T-helper 9 cell (primary cell): ENCODE measurements around the gene UBE2N.
A peak's percentile ranks its signal among the peaks of the same experiment; 100 is the strongest.

Source experiments
- DNase-seq: peaks from one replicate; pipeline ENCODE4 v3.0.0-alpha.2; 2020
- total RNA-seq, 2 donors: gene quantifications; one replicate each; lab custom pipeline; 2026; lab: John Stamatoyannopoulos, UW

Gene UBE2N, protein sequence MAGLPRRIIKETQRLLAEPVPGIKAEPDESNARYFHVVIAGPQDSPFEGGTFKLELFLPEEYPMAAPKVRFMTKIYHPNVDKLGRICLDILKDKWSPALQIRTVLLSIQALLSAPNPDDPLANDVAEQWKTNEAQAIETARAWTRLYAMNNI
- total RNA-seq = 79.6 to 106 reads per million in 2 donors

GRCh38 chr12:93441617-93442410, at the start of gene UBE2N:
TSS of gene UBE2N (minus strand) at chr12:93441947. CDS start at chr12:93441884, 63 bp downstream.
- DNase-seq = peak; percentile 96

DNA sequence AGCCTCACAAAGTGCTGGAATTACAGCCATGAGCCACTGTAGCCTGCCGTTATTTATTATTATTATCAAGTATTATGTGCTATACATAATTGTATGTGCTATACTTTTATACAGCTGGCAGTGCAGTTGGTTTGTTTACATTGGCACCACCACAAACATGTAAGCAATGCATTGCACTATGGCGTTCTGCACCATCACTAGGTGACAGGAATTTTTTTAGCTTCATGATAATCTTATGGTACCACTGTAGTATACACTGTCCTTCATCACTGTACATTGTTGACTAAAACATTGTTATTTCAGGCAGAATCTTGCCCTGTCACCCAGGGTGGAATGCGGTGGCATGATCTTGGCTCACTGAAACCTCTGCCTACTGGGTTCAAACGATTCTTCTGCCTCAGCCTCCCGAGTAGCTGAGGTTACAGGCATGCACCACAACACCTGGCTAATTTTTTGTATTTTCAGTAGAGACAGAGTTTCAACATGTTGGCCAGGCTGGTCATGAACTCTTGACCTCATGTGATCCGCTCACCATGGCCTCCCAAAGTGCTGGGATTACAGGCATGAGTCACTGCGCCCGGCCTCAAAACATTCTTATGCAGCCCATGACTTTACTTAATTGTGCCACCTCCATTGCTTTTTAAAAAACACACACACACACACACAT, 42.7 kb upstream of the UBE2N start:
- no peak for DNase-seq

DNA sequence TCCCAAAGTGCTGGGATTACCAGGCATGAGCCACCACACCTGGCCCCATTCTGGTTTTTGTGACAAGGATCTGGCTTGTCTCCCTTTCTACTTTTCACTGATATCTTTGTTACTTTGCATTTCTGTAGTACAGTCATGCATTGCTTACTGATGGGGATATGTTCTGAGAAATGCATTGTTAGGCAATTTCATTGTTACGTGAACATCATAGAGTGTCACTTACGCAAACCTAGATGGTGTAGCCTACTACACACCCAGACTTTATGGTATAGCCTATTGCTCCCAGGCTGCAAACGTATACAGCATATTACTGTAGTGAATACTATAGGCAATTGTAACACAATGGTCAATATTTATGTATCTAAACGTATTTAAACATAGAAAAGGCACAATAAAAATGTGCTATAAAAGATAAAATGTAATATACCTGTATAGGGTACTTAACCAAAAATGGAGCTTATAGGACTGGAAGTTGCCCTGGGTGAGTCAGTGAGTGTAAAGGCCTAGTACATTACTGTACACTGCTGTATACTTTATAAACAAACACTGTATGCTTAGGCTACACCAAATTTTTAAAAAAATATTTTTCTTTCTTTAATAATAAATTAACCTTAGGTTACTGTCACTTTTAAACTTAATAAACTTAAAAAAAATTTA, 41.5 kb upstream of the UBE2N start:
- DNase-seq = no peak

DNA sequence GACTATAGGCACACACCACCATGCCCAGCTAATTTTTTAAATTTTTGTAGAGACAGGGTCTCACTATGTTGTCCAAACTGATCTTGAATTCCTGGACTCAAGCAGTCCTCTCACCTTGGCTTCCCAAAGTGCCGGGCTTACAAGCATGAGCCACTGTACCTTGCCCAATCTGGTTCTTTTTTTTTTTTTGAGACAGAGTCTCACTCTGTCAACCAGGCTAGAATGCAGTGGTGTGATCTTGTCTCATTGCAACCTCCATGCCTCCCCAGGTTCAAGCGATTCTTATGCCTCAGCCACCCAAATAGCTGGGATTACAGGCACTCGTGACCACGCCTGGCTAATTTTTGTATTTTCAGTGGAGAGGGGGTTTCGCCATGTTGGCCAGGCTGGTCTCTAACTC, 41.0 kb upstream of the UBE2N start:
- no peak for DNase-seq

- no peak for DNase-seq
Measured at GRCh38 chr12:93476555-93476954, 34.8 kb upstream of the UBE2N start.

- DNase-seq = no peak
Measured at GRCh38 chr12:93469386-93469785, 27.6 kb upstream of the UBE2N start.

GRCh38 chr12:93468008-93468371, 26.2 kb upstream of the UBE2N start:
- DNase-seq = no peak

DNA sequence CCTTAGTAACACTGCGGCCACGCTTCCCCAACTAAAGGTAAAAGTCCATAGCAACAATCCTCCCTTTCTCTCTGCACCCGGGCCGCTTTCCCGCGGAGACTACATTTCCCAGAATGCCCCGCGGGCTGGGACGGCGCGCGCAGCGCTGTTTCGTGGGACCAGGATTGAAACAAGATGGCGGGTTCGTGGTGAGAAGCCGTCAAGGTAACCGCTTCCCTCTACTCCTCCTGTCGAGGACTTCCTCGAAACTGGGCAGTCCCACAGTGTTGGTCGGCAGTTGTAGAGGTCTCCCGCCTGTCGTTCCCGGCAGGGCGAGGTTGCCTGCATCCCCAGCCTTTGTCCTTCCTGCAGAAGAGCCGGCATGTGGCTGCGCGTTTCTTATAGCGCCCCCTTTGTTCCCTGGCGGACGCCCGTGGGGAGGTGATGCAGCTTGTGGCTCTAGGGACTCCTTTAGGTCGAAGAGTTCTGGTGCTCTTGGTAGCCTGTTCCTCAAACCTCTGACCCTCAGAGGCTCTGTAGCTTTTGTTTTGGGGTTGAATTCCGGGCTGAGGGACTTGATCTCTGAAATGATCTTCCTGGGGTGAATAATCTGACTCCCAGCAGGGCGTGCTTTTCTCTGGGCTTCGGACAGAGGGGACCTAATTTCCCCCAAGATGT, 25.7 kb upstream of the UBE2N start, which contains the start of gene MRPL42:
Gene MRPL42, plus strand, starts transcription at position 164 of the 657 bp plus-strand sequence. CDS start 1,772 bp downstream, outside the sequence.
- peak; percentile 87 for DNase-seq

DNA sequence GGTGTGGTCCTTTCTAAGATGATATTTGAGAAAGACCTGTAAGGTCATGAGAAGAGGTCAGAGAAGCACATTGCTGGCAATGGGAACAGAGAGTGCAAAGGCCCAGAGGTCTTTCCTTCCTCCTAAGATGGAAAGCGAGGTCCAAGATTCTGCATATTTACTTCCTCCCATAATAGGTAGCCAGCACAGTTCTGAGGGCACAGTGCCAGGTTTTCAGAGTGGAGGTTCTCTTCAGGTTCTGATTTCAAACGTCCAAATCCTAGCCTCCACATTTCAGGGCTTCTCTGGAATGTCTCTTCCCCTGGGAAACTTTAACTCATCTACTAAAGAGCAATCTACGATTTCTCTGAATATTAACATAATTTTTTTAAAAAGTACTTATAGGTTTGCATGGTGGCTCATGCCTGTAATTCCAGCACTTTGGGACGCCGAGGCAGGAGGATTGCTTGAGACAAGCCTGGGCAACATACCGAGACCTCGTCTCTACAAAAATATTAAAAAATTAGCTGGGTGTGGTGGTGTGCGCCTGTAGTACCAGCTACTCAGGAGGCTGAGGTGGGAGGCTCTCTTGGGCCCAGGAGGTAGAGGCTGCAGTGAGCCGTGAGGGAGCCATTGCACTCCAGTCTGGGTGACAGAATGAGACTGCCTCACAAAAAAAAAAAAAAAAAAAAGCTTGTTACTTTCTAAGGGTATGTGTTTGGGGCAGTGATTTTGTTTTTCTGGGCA, 25.0 kb upstream of the UBE2N start:
- no peak for DNase-seq

- DNase-seq = no peak
Measured at GRCh38 chr12:93465841-93466240, 24.1 kb upstream of the UBE2N start.

DNA sequence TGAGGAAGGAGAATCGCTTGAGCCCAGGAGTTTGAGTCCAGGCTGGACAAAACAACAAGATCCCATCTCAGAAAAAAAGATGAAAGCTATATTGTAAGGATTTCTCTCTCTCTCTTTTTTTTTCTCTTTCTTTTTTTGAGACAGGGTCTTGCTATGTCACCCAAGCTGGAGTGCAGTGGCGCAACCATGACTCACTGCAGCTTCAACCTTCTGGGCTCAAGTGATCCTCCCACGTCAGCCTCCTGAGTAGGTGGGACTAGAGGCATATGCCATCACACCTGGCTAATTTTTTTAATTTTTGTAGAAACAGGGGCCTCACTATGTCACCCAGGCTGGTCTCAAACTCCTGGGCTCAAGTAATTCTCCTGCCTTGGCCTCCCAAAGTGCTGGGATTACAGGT, 19.8 kb upstream of the UBE2N start:
- no peak for DNase-seq

DNA sequence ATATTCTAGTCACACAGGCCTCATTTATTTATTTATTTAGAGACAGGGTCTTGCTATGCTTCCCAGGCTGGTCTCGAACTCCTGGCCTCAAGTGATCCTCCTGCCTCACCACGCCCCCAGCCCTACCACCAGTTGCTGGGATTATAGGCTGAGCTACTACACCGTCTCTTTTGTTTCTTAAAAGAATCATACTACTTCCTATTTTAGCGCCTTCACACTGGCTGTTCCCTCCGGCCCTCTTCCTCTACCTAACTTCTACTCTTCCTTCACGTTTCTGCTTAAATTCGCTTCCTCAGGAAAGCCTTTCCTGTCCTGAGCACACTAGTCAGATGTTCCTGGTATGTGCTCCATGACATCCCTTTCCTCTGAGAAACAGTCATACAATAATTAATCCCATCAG, 19.2 kb upstream of the UBE2N start:
- no peak for DNase-seq

- no peak for DNase-seq
Measured at GRCh38 chr12:93460003-93460402, 18.3 kb upstream of the UBE2N start.

- DNase-seq = no peak
Measured at GRCh38 chr12:93459097-93459496, 17.4 kb upstream of the UBE2N start.

GRCh38 chr12:93456077-93456476, 14.3 kb upstream of the UBE2N start:
- no peak for DNase-seq

- no peak for DNase-seq
Measured at GRCh38 chr12:93453633-93454032, 11.9 kb upstream of the UBE2N start.

GRCh38 chr12:93451423-93452158, 9.8 kb upstream of the UBE2N start:
- DNase-seq = no peak

DNA sequence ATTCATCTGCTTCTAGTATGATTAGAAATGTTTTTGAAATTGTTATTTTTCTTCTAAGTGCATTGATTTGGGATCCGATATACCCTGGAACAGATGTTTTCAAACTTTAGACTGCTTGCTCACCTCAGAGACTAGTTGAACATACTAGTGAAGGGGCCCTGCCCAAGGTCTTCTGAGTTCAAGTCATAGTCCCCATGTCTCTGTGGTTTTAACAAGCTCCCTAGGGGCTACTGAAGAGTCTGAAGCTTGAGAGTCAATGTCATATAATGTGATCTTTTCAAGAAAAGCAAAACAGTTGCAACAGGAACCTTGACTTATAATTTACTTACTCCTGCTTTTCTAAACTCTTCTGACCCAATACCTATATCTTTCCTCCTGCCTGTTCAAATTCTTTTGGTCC, 7.5 kb upstream of the UBE2N start:
- DNase-seq = no peak

DNA sequence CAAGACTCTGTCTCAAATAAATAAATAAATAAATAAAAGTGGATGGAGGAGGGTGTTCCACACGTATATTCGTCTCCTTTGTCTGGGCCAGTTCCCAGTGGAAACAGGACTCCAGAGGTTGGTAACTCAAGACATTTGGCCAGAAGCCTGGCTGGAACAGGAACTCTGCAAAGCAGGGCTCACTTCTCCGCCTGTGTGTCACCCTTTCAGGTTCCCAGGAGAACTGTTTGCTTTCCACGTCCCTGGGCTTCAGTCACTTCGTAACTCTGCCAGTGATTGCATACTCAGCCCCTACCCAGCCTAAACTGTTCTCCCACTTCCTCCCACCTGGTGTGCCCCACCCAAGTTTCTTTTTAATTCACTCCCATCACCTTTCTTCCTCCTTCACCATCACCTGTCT, 7.0 kb upstream of the UBE2N start:
- no peak for DNase-seq

DNA sequence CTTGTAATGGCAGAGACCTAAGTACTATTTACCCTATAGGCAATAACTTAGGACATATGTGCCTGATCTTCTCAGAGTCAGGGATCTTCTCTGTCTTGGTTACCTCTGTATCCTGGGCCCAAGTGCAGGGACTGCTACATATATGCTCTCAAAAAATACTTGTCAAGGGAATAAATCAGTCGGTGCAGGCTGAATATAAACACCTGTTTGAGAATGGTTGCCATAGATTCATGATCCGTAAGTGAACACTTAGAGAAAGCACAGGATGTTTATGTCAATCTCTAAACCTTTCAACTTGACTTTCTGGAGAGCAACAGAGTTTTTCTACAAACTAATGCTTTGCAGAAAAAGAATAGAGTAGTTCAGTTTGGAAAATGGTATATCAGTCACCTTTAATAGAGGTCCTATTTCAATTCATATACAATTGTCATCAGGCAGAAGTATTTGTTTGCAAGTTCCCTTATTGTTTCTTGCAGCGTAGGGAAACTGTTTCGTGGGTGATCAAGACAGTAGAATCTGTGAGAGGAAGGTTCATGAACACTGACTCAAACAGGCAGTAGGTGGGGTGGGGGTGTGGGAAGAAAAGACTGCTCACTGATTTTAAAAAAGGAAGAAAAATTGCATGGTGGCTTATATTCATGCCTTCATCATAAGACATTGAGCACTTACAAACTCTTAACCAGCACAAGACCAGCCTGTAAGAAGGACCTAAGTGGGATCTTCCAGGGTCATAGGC, 6.0 kb upstream of the UBE2N start:
- no peak for DNase-seq

- DNase-seq = no peak
Measured at GRCh38 chr12:93443576-93443975, 1.8 kb upstream of the UBE2N start.
